Endodermal cell (in vitro differentiated cells): ENCODE data around the gene INPP5E. TPM values are rescaled to one million over a fixed set of nuclear protein-coding genes. Genes with fewer than 3 reads are reported as not detected.

ENCODE experiments used
- DNase-seq: peaks from one replicate; pipeline ENCODE4 v3.0.0-alpha.2; 2017
- H3K27ac ChIP-seq: 2 replicates; pipeline ENCODE4 v1.5.1; 2013; ENCODE audit warnings: mild to moderate bottlenecking, low read depth, low read length, moderate library complexity
- H3K27me3 ChIP-seq: 2 replicates; pipeline ENCODE4 v1.6.1; 2013; ENCODE audit warnings: mild to moderate bottlenecking, low read length, moderate library complexity; ENCODE audit not compliant: insufficient read depth, control insufficient read depth, poor library complexity, severe bottlenecking
- H3K36me3 ChIP-seq: 2 replicates; pipeline ENCODE4 v1.7.0; 2013; ENCODE audit warnings: mild to moderate bottlenecking, low read length, moderate library complexity; ENCODE audit not compliant: control insufficient read depth, insufficient read depth
- H3K4me1 ChIP-seq: one replicate; pipeline ENCODE4 v1.7.0; 2013; ENCODE audit warnings: low read length; ENCODE audit not compliant: control insufficient read depth, insufficient read depth
- H3K4me3 ChIP-seq: 2 replicates; pipeline ENCODE4 v1.5.1; 2013; ENCODE audit warnings: mild to moderate bottlenecking, low read length, moderate library complexity
- H3K9ac ChIP-seq: 2 replicates; pipeline ENCODE4 v1.6.1; 2013; ENCODE audit warnings: mild to moderate bottlenecking, low read length, moderate library complexity; ENCODE audit not compliant: poor library complexity, severe bottlenecking; ENCODE audit errors: extremely low read depth
- H3K9me3 ChIP-seq: 2 replicates; pipeline ENCODE4 v1.6.1; 2013; ENCODE audit warnings: mild to moderate bottlenecking, low read length, moderate library complexity; ENCODE audit not compliant: control insufficient read depth
- H3K27ac Mint-ChIP-seq: 2 replicates; pipeline ENCODE4 v1.8.0; 2020; ENCODE audit warnings: mixed read lengths
- H3K27me3 Mint-ChIP-seq: 2 replicates; pipeline ENCODE4 v1.8.0; 2021; ENCODE audit warnings: mild to moderate bottlenecking, mixed read lengths; ENCODE audit not compliant: insufficient read depth
- H3K36me3 Mint-ChIP-seq: 2 replicates; pipeline ENCODE4 v1.8.0; 2020; ENCODE audit warnings: low read depth, mixed read lengths
- H3K4me1 Mint-ChIP-seq: 2 replicates; pipeline ENCODE4 v1.8.0; 2020; ENCODE audit warnings: mixed read lengths
- H3K4me3 Mint-ChIP-seq: 2 replicates; pipeline ENCODE4 v1.8.0; 2020; ENCODE audit warnings: mild to moderate bottlenecking, moderate library complexity, mixed read lengths
- H3K9me3 Mint-ChIP-seq: 2 replicates; pipeline ENCODE4 v1.8.0; 2020; ENCODE audit warnings: mild to moderate bottlenecking, mixed read lengths
- WGBS, 2 experiments: methylation state at CpG; one replicate each; pipeline versions ENCODE4 v1.1.5 to v1.1.7; 2013; ENCODE audit warnings: missing lambda C conversion rate in 2 of 2, mixed read lengths in 1 of 2; ENCODE audit not compliant: insufficient coverage in 1 of 2, insufficient read length in 1 of 2; 5-methylcytosine and 5-hydroxymethylcytosine counted together
- total RNA-seq, 2 donors: library from RNA; stranded (reverse); fragmentation: NEBNext Ultra II Directional in 1 of 2; extraction: Animal tissue kit (Norgen Biotek cat#: 25700) in 1 of 2; gene quantifications; 2 replicates in 1 of 2; 3 replicates in 1 of 2; pipeline ENCODE4 v1.2.1, GENCODE V29; 2021
- TF ChIP-seq, protein P1 (sequence below): fragments of 200-600 bp; sonication (generic); conservative IDR thresholded peaks from 2 replicates; pipeline ENCODE4 v1.5.0; 2021; ENCODE audit warnings: antibody characterized with exemption, mild to moderate bottlenecking

Gene INPP5E
- total RNA-seq, 2 donors from 2014 or later = 30.8 to 34.7 TPM

DNA sequence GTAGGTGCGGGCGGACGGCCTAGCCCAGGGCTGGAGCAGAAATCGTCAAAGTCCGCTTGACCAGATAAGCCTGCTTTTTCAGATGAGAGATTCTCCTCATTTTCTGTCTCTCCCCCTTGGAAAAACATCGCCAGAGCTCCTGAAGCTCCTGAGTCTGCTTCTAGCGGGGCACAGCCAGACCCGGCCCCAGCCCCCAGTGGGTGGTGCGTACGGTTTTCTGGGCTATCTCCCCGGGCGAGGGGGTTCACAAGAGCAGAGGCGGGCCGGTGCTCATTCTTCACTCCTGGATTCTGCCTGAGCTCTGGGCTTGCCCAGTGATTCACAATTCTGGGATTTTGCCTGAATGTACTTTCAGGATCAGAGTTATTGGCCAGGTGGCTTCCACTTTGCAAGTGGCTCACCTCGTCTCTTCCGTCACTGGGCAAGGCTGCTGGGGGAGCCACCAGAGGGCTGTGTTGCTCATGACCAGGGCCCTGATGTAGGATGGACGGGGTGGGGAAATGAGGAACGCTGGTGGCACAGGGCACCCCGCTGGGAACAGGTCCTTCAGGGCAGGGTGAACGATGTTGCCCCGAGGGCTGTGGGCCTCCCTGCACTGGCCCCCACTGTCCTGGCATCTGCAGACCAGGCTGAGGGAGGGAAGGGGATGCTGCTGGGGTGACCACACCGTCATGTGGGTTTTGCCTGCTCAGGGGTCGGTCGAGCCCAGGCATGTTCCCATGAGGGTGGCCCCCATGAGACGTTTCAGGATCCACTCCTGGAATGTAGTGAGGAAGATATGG is 36.9 kb upstream of the INPP5E start:
- no peak overlapping the region for H3K27ac ChIP-seq
- Mint-ChIP-seq H3K36me3 (peaks cover 55% of the 10 kb centered on the region), H3K27ac (no peak overlapping the region), H3K9me3 (no peaks in the 10 kb centered on the region), H3K4me1 (peaks cover 11% of the 10 kb centered on the region), H3K27me3 (no peaks in the 10 kb centered on the region), H3K4me3 (no peak overlapping the region)
- H3K36me3 ChIP-seq = peaks cover 83% of the 10 kb centered on the region
- no peaks in the 10 kb centered on the region for H3K9me3 ChIP-seq
- peaks cover 4% of the 10 kb centered on the region for H3K4me1 ChIP-seq
- 93 to 95% methylated on average over 11 to 25 of the region's 25 CpGs for WGBS, 2 experiments
- no peak for DNase-seq
- no peak overlapping the region for H3K9ac ChIP-seq
- no peak overlapping the region for H3K4me3 ChIP-seq
- TF ChIP-seq, protein P1, sequence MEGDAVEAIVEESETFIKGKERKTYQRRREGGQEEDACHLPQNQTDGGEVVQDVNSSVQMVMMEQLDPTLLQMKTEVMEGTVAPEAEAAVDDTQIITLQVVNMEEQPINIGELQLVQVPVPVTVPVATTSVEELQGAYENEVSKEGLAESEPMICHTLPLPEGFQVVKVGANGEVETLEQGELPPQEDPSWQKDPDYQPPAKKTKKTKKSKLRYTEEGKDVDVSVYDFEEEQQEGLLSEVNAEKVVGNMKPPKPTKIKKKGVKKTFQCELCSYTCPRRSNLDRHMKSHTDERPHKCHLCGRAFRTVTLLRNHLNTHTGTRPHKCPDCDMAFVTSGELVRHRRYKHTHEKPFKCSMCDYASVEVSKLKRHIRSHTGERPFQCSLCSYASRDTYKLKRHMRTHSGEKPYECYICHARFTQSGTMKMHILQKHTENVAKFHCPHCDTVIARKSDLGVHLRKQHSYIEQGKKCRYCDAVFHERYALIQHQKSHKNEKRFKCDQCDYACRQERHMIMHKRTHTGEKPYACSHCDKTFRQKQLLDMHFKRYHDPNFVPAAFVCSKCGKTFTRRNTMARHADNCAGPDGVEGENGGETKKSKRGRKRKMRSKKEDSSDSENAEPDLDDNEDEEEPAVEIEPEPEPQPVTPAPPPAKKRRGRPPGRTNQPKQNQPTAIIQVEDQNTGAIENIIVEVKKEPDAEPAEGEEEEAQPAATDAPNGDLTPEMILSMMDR = no peak
- no peaks in the 10 kb centered on the region for H3K27me3 ChIP-seq

- Histone ChIP-seq H3K4me3 (no peak overlapping the region), H3K27me3 (no peaks in the 10 kb centered on the region), H3K9me3 (no peaks in the 10 kb centered on the region), H3K36me3 (peaks cover 95% of the 10 kb centered on the region), H3K4me1 (peaks cover 3% of the 10 kb centered on the region), H3K27ac (no peak overlapping the region), H3K9ac (no peak overlapping the region)
- TF ChIP-seq, protein P1 = no peak
- H3K36me3 Mint-ChIP-seq = peaks cover 61% of the 10 kb centered on the region
- DNase-seq = no peak
- no peaks in the 10 kb centered on the region for H3K9me3 Mint-ChIP-seq
- H3K27ac Mint-ChIP-seq = no peak overlapping the region
- peaks cover 3% of the 10 kb centered on the region for H3K4me1 Mint-ChIP-seq
- 95 to 98% methylated on average over 33 to 34 of the region's 34 CpGs for WGBS, 2 experiments
- no peak overlapping the region for H3K4me3 Mint-ChIP-seq
- no peaks in the 10 kb centered on the region for H3K27me3 Mint-ChIP-seq
Observed at GRCh38 chr9:136474974-136475865, 35.6 kb upstream of the INPP5E start.

GRCh38 chr9:136474021-136474640 is 34.5 kb upstream of the INPP5E start:
- Histone ChIP-seq H3K4me3 (no peak overlapping the region), H3K4me1 (no peaks in the 10 kb centered on the region), H3K27me3 (no peaks in the 10 kb centered on the region), H3K36me3 (peaks cover 97% of the 10 kb centered on the region), H3K9me3 (no peaks in the 10 kb centered on the region), H3K9ac (no peak overlapping the region), H3K27ac (no peak overlapping the region)
- peaks cover 62% of the 10 kb centered on the region for H3K36me3 Mint-ChIP-seq
- no peaks in the 10 kb centered on the region for H3K27me3 Mint-ChIP-seq
- no peaks in the 10 kb centered on the region for H3K4me1 Mint-ChIP-seq
- TF ChIP-seq, protein P1 = no peak
- H3K4me3 Mint-ChIP-seq = no peak overlapping the region
- no peak for DNase-seq
- H3K27ac Mint-ChIP-seq = no peak overlapping the region
- no peaks in the 10 kb centered on the region for H3K9me3 Mint-ChIP-seq
- WGBS, 2 experiments = 92% methylated on average over 21 to 27 of the region's 27 CpGs
